GM10266 (cell line): ENCODE results near the gene CSTB.

Experiments used
- DNase-seq: peaks from one replicate; pipeline ENCODE4 v3.0.0; 2012; ENCODE audit errors: extremely low spot score
- TF ChIP-seq, protein P1 (sequence below): IDR thresholded peaks from 2 replicates; pipeline ENCODE4 v1.5.1; 2012; ENCODE audit warnings: mild to moderate bottlenecking, low read depth; ENCODE audit not compliant: control insufficient read depth, insufficient read depth; ENCODE audit errors: missing control alignments

The CSTB gene

DNA sequence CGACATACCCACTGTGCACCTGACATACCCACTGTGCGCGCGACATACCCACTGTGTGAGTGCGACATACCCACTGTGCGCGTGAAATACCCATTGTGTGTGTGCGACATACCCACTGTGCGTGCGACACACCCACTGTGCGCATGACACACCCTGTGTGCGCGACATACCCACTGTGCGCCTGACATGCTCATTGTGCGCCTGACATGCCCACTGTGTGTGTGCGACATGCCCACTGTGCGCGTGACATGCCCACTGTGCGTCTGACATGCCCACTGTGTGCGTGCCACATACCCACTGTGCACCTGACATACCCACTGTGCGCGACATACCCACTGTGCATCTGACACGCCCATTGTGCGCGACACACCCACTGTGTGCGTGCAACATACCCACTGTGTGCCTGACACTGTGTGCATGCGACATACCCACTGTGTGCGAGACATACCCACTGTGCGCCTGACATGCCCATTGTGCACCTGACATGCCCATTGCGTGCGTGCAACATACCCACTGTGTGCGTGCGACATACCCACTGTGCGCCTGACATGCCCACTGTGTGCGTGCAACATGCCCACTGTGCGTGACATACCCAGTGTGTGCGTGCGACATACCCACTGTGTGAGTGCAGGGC, 10.8 kb upstream of the CSTB start:
- TF ChIP-seq, protein P1, sequence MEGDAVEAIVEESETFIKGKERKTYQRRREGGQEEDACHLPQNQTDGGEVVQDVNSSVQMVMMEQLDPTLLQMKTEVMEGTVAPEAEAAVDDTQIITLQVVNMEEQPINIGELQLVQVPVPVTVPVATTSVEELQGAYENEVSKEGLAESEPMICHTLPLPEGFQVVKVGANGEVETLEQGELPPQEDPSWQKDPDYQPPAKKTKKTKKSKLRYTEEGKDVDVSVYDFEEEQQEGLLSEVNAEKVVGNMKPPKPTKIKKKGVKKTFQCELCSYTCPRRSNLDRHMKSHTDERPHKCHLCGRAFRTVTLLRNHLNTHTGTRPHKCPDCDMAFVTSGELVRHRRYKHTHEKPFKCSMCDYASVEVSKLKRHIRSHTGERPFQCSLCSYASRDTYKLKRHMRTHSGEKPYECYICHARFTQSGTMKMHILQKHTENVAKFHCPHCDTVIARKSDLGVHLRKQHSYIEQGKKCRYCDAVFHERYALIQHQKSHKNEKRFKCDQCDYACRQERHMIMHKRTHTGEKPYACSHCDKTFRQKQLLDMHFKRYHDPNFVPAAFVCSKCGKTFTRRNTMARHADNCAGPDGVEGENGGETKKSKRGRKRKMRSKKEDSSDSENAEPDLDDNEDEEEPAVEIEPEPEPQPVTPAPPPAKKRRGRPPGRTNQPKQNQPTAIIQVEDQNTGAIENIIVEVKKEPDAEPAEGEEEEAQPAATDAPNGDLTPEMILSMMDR = no peak
- DNase-seq = no peak

GRCh38 chr21:43786300-43786806, 10.2 kb upstream of the CSTB start:
- TF ChIP-seq, protein P1 = no peak
- DNase-seq = no peak

DNA sequence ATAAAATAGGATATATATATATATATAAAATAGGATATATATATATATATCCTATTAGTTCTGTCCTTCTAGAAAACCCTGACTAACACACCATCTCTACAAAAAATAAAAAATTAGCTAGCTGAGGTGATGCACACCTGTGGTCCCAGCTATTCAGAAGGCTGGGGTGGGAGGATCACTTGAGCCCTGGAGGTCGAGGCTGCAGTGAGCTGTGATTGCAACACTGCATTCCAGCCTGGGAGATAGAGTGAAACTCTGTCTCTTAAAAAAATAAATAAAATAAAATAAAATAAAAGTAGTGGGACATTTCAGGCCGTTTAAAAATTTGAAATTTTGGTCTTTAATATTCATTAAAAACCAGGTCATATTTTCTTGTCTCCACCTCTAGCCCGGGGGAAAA, 9.0 kb upstream of the CSTB start:
- TF ChIP-seq, protein P1 = no peak
- no peak for DNase-seq

- TF ChIP-seq, protein P1 = no peak
- no peak for DNase-seq
Observed at GRCh38 chr21:43783098-43783700, 7.1 kb upstream of the CSTB start.

DNA sequence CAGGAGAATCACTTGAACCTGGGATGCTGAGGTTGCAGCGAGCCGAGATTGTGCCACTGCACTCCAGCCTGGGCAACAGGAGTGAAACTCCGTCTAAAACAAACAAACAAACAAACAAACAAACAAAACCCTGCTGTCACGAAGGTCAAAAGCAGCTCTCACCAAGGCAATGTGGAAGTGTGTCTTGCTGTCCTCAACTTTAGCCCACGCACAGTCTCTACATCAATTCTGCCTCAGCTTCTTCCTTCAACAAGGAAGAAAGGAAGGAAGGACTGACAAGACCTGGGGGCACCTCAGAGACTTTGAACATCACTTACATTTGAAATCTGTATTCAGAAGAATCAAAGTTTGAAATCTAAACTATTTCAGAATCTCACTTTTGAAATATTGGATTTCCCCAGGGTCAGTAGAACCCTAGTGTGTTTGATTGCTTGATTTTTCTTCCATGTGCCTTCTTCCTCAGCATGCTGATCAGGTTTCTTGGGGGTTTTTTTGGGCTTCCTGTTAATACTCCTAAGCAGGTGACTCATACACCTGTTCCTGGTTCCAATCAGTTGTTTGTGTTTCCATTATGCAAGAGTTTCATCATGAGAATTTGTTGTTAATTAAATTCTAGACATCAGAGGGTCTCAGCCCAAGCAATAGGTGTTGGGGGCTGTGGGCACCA, 6.5 kb upstream of the CSTB start:
- TF ChIP-seq, protein P1 = no peak
- DNase-seq = no peak

GRCh38 chr21:43781846-43782245, 5.7 kb upstream of the CSTB start:
- no peak for DNase-seq
- TF ChIP-seq, protein P1 = no peak

- DNase-seq = no peak
Observed at GRCh38 chr21:43779660-43780059, 3.6 kb upstream of the CSTB start.

More at GRCh38 chr21:43779660-43780059, 3.6 kb upstream of the CSTB start:
- TF ChIP-seq, protein P1 = no peak
